A549 (cell line): ENCODE measurements around the gene GRK5. TPM values are rescaled to one million over a fixed set of nuclear protein-coding genes. Genes with fewer than 3 reads are reported as not detected.

Experiments
- ATOH8 ChIP-seq: fragments of 250-450 bp; sonication (Bioruptor Pico); IDR thresholded peaks from 2 replicates; pipeline ENCODE4 v1.5.0; 2020; ENCODE audit warnings: low read depth, mild to moderate bottlenecking, moderate library complexity
- CBX8 ChIP-seq: fragments of 200-600 bp; sonication (generic); IDR thresholded peaks from 2 replicates; pipeline ENCODE4 v1.6.1; 2016
- CEBPB ChIP-seq, 2 experiments: fragments of >200 bp in 1 of 2; sonication (Bioruptor Twin) in 1 of 2; formaldehyde crosslinking in 1 of 2; IDR thresholded peaks; 2 replicates each; pipeline ENCODE4 v1.6.1; 2012 to 2016
- CHD2 ChIP-seq: fragments of 150-350 bp; IDR thresholded peaks from 2 replicates; pipeline ENCODE4 v1.6.1; 2014; ENCODE audit warnings: low read length; ENCODE audit not compliant: partially characterized antibody
- CHD4 ChIP-seq: fragments of 200-600 bp; sonication (generic); IDR thresholded peaks from 2 replicates; pipeline ENCODE4 v1.6.1; 2016; ENCODE audit warnings: antibody characterized with exemption, mild to moderate bottlenecking, borderline replicate concordance
- CTCF ChIP-seq: fragments of >200 bp; sonication (Bioruptor Twin); formaldehyde crosslinking; IDR thresholded peaks from 3 replicates; pipeline ENCODE4 v1.5.1; 2016
- E2F6 ChIP-seq: IDR thresholded peaks from 2 replicates; pipeline ENCODE4 v1.6.1; 2012; ENCODE audit warnings: low read depth, borderline replicate concordance
- EHF ChIP-seq: fragments of 250-450 bp; sonication (Bioruptor Pico); IDR thresholded peaks from 2 replicates; pipeline ENCODE4 v1.5.0; 2020; ENCODE audit warnings: mild to moderate bottlenecking
- EHMT2 ChIP-seq: fragments of 200-600 bp; sonication (generic); IDR thresholded peaks from 2 replicates; pipeline ENCODE4 v1.6.1; 2016; ENCODE audit warnings: antibody characterized with exemption, low read depth, mild to moderate bottlenecking, moderate library complexity
- EP300 ChIP-seq, 2 experiments: fragments of >200 bp; sonication (Bioruptor Twin); formaldehyde crosslinking; IDR thresholded peaks; 2 replicates in 1 of 2; 3 replicates in 1 of 2; pipeline ENCODE4 v1.6.1; 2016 to 2017
- FOSB ChIP-seq: fragments of 250-450 bp; sonication (Bioruptor Pico); IDR thresholded peaks from 2 replicates; pipeline ENCODE4 v1.5.0; 2020; ENCODE audit warnings: mild to moderate bottlenecking, moderate library complexity
- FOSL2 ChIP-seq, 2 experiments: fragments of 450-650 bp in 1 of 2; fragments of >200 bp in 1 of 2; sonication (Bioruptor Twin) in 1 of 2; formaldehyde crosslinking; IDR thresholded peaks; 2 replicates each; pipeline versions ENCODE4 v1.5.0 to v1.6.1; 2016 to 2020; ENCODE audit warnings: mild to moderate bottlenecking in 1 of 2, moderate library complexity in 1 of 2
- FOXS1 ChIP-seq: fragments of 250-450 bp; sonication (Bioruptor Pico); IDR thresholded peaks from 2 replicates; pipeline ENCODE4 v1.5.0; 2020; ENCODE audit warnings: mild to moderate bottlenecking, moderate library complexity
- HDAC2 ChIP-seq: fragments of 200-600 bp; sonication (generic); IDR thresholded peaks from 2 replicates; pipeline ENCODE4 v1.6.1; 2016
- HES2 ChIP-seq: fragments of >200 bp; sonication (Bioruptor Twin); formaldehyde crosslinking; IDR thresholded peaks from 2 replicates; pipeline ENCODE4 v1.6.1; 2016
- HOXA7 ChIP-seq: fragments of 250-450 bp; sonication (Bioruptor Pico); IDR thresholded peaks from 2 replicates; pipeline ENCODE4 v1.5.0; 2020; ENCODE audit warnings: mild to moderate bottlenecking, moderate library complexity
- HOXB13 ChIP-seq: fragments of 250-450 bp; sonication (Bioruptor Pico); IDR thresholded peaks from 2 replicates; pipeline ENCODE4 v1.5.0; 2020; ENCODE audit warnings: low read depth, mild to moderate bottlenecking, moderate library complexity
- JUNB ChIP-seq: fragments of >200 bp; sonication (Bioruptor Twin); formaldehyde crosslinking; IDR thresholded peaks from 2 replicates; pipeline ENCODE4 v1.6.1; 2016
- KDM1A ChIP-seq: fragments of 200-600 bp; sonication (generic); IDR thresholded peaks from 2 replicates; pipeline ENCODE4 v1.6.1; 2016; ENCODE audit warnings: low read depth, mild to moderate bottlenecking
- KDM5A ChIP-seq: fragments of 200-600 bp; sonication (generic); IDR thresholded peaks from 2 replicates; pipeline ENCODE4 v1.6.1; 2016; ENCODE audit warnings: antibody characterized with exemption, mild to moderate bottlenecking
- MAX ChIP-seq: IDR thresholded peaks from 2 replicates; pipeline ENCODE4 v1.6.1; 2012
- MAZ ChIP-seq: fragments of 150-350 bp; IDR thresholded peaks from 2 replicates; pipeline ENCODE4 v1.6.1; 2014; ENCODE audit warnings: antibody characterized with exemption, low read depth, low read length, borderline replicate concordance
- MYC ChIP-seq: IDR thresholded peaks from 2 replicates; pipeline ENCODE4 v1.6.1; 2012; ENCODE audit warnings: mild to moderate bottlenecking, inconsistent platforms, low read length, improper control_type of control experiment, borderline replicate concordance
- NFE2L2 ChIP-seq: fragments of 150-350 bp; conservative IDR thresholded peaks from 2 replicates; pipeline ENCODE4 v1.6.1; 2014; ENCODE audit warnings: low read length
- NPAS2 ChIP-seq: fragments of 250-450 bp; sonication (Bioruptor Pico); IDR thresholded peaks from 2 replicates; pipeline ENCODE4 v1.8.0; 2022; ENCODE audit warnings: mild to moderate bottlenecking, moderate library complexity, borderline replicate concordance
- POLR2AphosphoS2 ChIP-seq: conservative IDR thresholded peaks from 2 replicates; pipeline ENCODE4 v1.6.1; 2012; ENCODE audit warnings: low read length, improper control_type of control experiment, inconsistent platforms
- RAD21 ChIP-seq, 2 experiments: fragments of >200 bp in 1 of 2; sonication (Bioruptor Twin) in 1 of 2; formaldehyde crosslinking in 1 of 2; IDR thresholded peaks in 1 of 2; conservative IDR thresholded peaks in 1 of 2; 2 replicates in 1 of 2; 3 replicates in 1 of 2; pipeline ENCODE4 v1.6.1; 2012 to 2018; ENCODE audit warnings: inconsistent platforms in 1 of 2
- RARB ChIP-seq: fragments of 250-450 bp; sonication (Bioruptor Pico); IDR thresholded peaks from 2 replicates; pipeline ENCODE4 v1.8.0; 2021; ENCODE audit warnings: mild to moderate bottlenecking, moderate library complexity
- RCOR1 ChIP-seq: fragments of 150-350 bp; IDR thresholded peaks from 2 replicates; pipeline ENCODE4 v1.6.1; 2014; ENCODE audit warnings: antibody characterized with exemption, low read length, low read depth
- REST ChIP-seq: fragments of 200-600 bp; sonication (generic); IDR thresholded peaks from 2 replicates; pipeline ENCODE4 v1.6.1; 2016; ENCODE audit warnings: antibody characterized with exemption, mild to moderate bottlenecking, moderate library complexity
- RFX5 ChIP-seq: fragments of 450-650 bp; IDR thresholded peaks from 2 replicates; pipeline ENCODE4 v1.7.1; 2014; ENCODE audit warnings: antibody characterized with exemption, mild to moderate bottlenecking, moderate library complexity
- SREBF2 ChIP-seq: fragments of 450-650 bp; IDR thresholded peaks from 2 replicates; pipeline ENCODE4 v1.6.1; 2014; ENCODE audit warnings: mild to moderate bottlenecking, moderate library complexity
- TFCP2L1 ChIP-seq: fragments of 250-450 bp; sonication (Bioruptor Pico); IDR thresholded peaks from 2 replicates; pipeline ENCODE4 v1.5.0; 2021; ENCODE audit warnings: mild to moderate bottlenecking
- TP53 ChIP-seq: fragments of 250-450 bp; sonication (Bioruptor Pico); IDR thresholded peaks from 2 replicates; pipeline ENCODE4 v1.5.0; 2021; ENCODE audit warnings: mild to moderate bottlenecking, moderate library complexity
- USF2 ChIP-seq: fragments of 450-650 bp; IDR thresholded peaks from 2 replicates; pipeline ENCODE4 v1.6.1; 2014; ENCODE audit warnings: antibody characterized with exemption
- ZFP36 ChIP-seq: fragments of 450-650 bp; IDR thresholded peaks from 2 replicates; pipeline ENCODE4 v1.6.1; 2014; ENCODE audit warnings: borderline replicate concordance; ENCODE audit not compliant: partially characterized antibody
- ZNF302 ChIP-seq: fragments of 250-450 bp; sonication (Bioruptor Pico); IDR thresholded peaks from 2 replicates; pipeline ENCODE4 v1.9.0; 2021; ENCODE audit warnings: inconsistent platforms, mild to moderate bottlenecking, moderate library complexity
- ZSCAN20 ChIP-seq: fragments of 250-450 bp; sonication (Bioruptor Pico); IDR thresholded peaks from 2 replicates; pipeline ENCODE4 v1.8.0; 2022; ENCODE audit warnings: mild to moderate bottlenecking, moderate library complexity
- polyA plus RNA-seq, 4 experiments: library from polyadenylated mRNA; depleted of rRNA in 3 of 4; stranded (reverse); fragments of >200 nt; fragmentation: RNase III in 1 of 4; extraction: RNeasy Plus Mini Kit Qiagen cat#74134 plus additional on column Dnase treatment in 1 of 4; gene quantifications; 2 replicates in 3 of 4; 3 replicates in 1 of 4; pipeline ENCODE4 v1.2.3, GENCODE V29; 2011 to 2017

GRK5 gene
- polyA plus RNA-seq, 2 of the 4 experiments (the other 2 are of a cell fraction) = 5.0 to 7.9 TPM

- TF ChIP-seq CTCF (no peak), RFX5 (no peak), HOXA7 (CRISPR knock-in tag) (no peak), NPAS2 (CRISPR knock-in tag) (no peak), JUNB (peak; percentile 44), HOXB13 (CRISPR knock-in tag) (no peak), REST (no peak), ZNF302 (CRISPR knock-in tag) (no peak), KDM5A (no peak), ATOH8 (CRISPR knock-in tag) (no peak), MAZ (no peak), FOXS1 (CRISPR knock-in tag) (no peak), MAX (peak; percentile 61; the same call in 1 of the 2 replicates), ZSCAN20 (no peak), EP300 (IDR thresholded peaks at IDR 0.05) (no peak), HES2 (no peak), TFCP2L1 (CRISPR knock-in tag) (no peak), POLR2AphosphoS2 (no peak), EHMT2 (no peak), CHD4 (no peak), RCOR1 (no peak), HDAC2 (no peak), RARB (CRISPR knock-in tag) (no peak), CEBPB (IDR thresholded peaks at IDR 0.05) (peak in 1 of 2 experiments; percentile 78; a peak in 2 of 4 replicates), CHD2 (no peak), EHF (no peak), USF2 (peak; percentile 31; the same call in 1 of the 2 replicates), KDM1A (no peak), TP53 (CRISPR knock-in tag) (no peak), E2F6 (no peak), FOSL2 (IDR thresholded peaks at IDR 0.05) (peak; percentile 20; the same call in 1 of the 2 replicates), FOSL2 (CRISPR knock-in tag; IDR thresholded peaks at IDR 0.05) (peak; percentile 80), CBX8 (no peak), NFE2L2 (no peak), SREBF2 (no peak), RAD21 (conservative IDR thresholded peaks at IDR 0.05 in 1 of 2, IDR thresholded peaks at IDR 0.05 in 1 of 2) (no peak), MYC (no peak), FOSB (no peak), ZFP36 (no peak)
These were observed 17.0 kb upstream of the GRK5 start (continued) for GRCh38 chr10:119190353-119190752.
